ENCODE results near the gene ADM5.

DNA sequence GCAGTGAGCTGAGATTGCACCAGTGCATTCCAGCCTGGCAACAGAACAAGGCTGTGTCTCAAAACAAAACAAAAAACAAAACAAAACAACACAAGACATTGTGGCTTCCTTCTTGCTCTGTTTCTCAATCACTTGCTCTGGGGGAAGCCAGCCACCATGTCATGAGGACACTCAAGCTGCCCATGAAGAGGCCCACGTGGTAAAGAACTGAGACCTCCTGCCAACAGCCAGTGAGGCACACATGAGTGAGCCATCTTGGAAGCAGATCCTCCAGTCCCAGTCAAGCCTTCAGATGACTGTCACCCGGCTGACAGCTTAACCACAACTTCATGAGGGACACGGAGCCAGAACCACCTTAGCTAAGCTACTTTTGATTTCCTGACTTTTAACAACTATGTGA lies 26.8 kb downstream of the ADM5 start:
- TF ChIP-seq CTCF (IDR thresholded peaks at IDR 0.05) (no peak), POLR2A (IDR thresholded peaks at IDR 0.05) (no peak)

All from right lobe of liver (tissue), 4 donors.